Karpas-422 (cell line): ENCODE results near the gene AK8. TPM values are rescaled to one million over a fixed set of nuclear protein-coding genes. Genes with fewer than 3 reads are reported as not detected.

Source experiments
- DNase-seq: peaks from one replicate; pipeline ENCODE4 v3.0.0-alpha.2; 2015
- H2AFZ ChIP-seq: fragments of 200-600 bp; sonication (generic); 2 replicates; pipeline ENCODE4 v1.6.1; 2014; ENCODE audit warnings: antibody characterized with exemption, low read length, mixed read lengths
- H3K27ac ChIP-seq: fragments of 200-600 bp; sonication (generic); 2 replicates; pipeline ENCODE4 v1.5.1; 2014; ENCODE audit warnings: mild to moderate bottlenecking, low read length, moderate library complexity
- H3K27me3 ChIP-seq: fragments of 200-600 bp; sonication (generic); 2 replicates; pipeline ENCODE4 v1.6.1; 2014; ENCODE audit warnings: low read length, mixed read lengths
- H3K36me3 ChIP-seq: fragments of 200-600 bp; sonication (generic); 2 replicates; pipeline ENCODE4 v1.6.1; 2014; ENCODE audit warnings: low read length, mixed read lengths; ENCODE audit not compliant: insufficient read depth
- H3K4me1 ChIP-seq: fragments of 200-600 bp; sonication (generic); 2 replicates; pipeline ENCODE4 v1.6.1; 2014; ENCODE audit warnings: mild to moderate bottlenecking, low read length, mixed read lengths
- H3K4me2 ChIP-seq: fragments of 200-600 bp; sonication (generic); 2 replicates; pipeline ENCODE4 v1.6.1; 2014; ENCODE audit warnings: low read length, low read depth, mild to moderate bottlenecking; ENCODE audit not compliant: poor library complexity, severe bottlenecking
- H3K4me3 ChIP-seq: fragments of 200-600 bp; sonication (generic); 2 replicates; pipeline ENCODE4 v1.5.1; 2014; ENCODE audit warnings: mild to moderate bottlenecking, antibody characterized with exemption, low read length, mixed read lengths
- H3K79me2 ChIP-seq: fragments of 200-600 bp; sonication (generic); 2 replicates; pipeline ENCODE4 v1.6.1; 2014; ENCODE audit warnings: mild to moderate bottlenecking, low read length, mixed read lengths
- H3K9ac ChIP-seq: fragments of 200-600 bp; sonication (generic); 2 replicates; pipeline ENCODE4 v1.6.0; 2014; ENCODE audit warnings: low read length
- H3K9me2 ChIP-seq: fragments of 200-600 bp; sonication (generic), shearing (Covaris generic); replicated peaks from 2 replicates; pipeline ENCODE4 v1.6.0; 2014; ENCODE audit warnings: mild to moderate bottlenecking, low read length, moderate library complexity; ENCODE audit not compliant: insufficient read depth
- H3K9me3 ChIP-seq: fragments of 300-700, 200-600 bp; sonication (generic); 2 replicates; pipeline ENCODE4 v1.6.1; 2014; ENCODE audit warnings: low read length, mixed read lengths
- H4K20me1 ChIP-seq: fragments of 200-600 bp; sonication (generic); 2 replicates; pipeline ENCODE4 v1.6.1; 2014; ENCODE audit warnings: mild to moderate bottlenecking, antibody characterized with exemption, low read length, low read depth; ENCODE audit not compliant: insufficient read depth
- total RNA-seq: library from RNA; depleted of rRNA; stranded (reverse); fragments of >200 nt; shearing (Covaris generic); gene quantifications from 2 replicates; pipeline ENCODE4 v1.2.3, GENCODE V29; 2014; ENCODE audit warnings: low replicate concordance

The AK8 gene
- total RNA-seq, 1 experiment from 2014 or later: not detected

- Histone ChIP-seq H3K36me3 (no peaks in the 10 kb centered on the region), H4K20me1 (no peaks in the 10 kb centered on the region), H3K9me2 (no peaks in the 10 kb centered on the region), H3K27ac (no peak overlapping the region), H3K4me1 (no peaks in the 10 kb centered on the region), H3K4me2 (no peak overlapping the region), H3K27me3 (no peaks in the 10 kb centered on the region), H3K4me3 (no peak overlapping the region), H3K9ac (no peak overlapping the region), H2AFZ (no peak overlapping the region), H3K79me2 (no peaks in the 10 kb centered on the region), H3K9me3 (no peaks in the 10 kb centered on the region)
- DNase-seq: no peak
These were observed 134.1 kb downstream of the AK8 start for GRCh38 chr9:132743931-132744479.

GRCh38 chr9:132742821-132743311 lies 135.2 kb downstream of the AK8 start:
- Histone ChIP-seq H4K20me1 (no peaks in the 10 kb centered on the region), H3K27me3 (no peaks in the 10 kb centered on the region), H3K4me2 (no peak overlapping the region), H3K4me3 (no peak overlapping the region), H3K36me3 (no peaks in the 10 kb centered on the region), H3K9me3 (no peaks in the 10 kb centered on the region), H3K79me2 (no peaks in the 10 kb centered on the region), H3K27ac (no peak overlapping the region), H3K9me2 (no peaks in the 10 kb centered on the region), H2AFZ (no peak overlapping the region), H3K4me1 (no peaks in the 10 kb centered on the region), H3K9ac (no peak overlapping the region)
- no peak for DNase-seq

DNA sequence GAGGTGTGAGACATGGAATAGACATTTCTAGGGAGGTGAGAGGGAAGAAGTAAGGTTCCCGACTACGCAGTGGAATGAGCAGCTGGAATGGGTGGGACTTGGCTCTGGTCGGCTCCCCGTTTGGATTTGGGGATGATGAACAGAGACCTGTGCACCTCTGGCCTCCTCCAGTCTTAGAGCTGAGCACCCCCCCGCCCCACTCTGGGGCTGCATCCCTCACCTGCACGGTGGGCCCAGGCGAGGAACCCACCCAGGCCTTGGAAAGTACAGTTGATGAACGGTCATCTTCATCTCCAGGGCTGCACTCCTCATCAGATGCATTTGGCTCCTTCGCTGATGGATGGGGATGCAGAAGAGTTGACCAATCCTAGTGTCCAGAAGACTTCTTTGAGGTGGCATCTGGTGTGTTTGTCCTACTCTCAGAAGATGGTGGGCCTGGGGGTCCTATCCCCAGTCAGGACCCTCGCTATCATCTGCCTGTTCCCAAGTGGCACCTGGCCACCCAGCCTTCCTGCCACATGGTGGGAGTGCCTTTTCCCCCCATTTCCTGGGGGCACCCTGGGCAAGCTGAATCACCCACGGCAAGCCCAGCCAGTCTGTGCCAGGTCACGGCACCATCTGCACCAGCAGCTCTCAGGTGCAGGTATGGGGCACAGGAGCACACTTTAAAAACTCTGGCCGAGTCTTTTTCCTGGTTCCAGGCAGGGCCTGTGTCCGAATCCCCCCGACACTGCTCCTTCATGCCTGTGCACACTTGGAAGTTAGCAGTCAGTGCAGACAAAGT lies 137.4 kb downstream of the AK8 start:
- Histone ChIP-seq H3K27ac (no peak overlapping the region), H3K27me3 (no peaks in the 10 kb centered on the region), H2AFZ (no peak overlapping the region), H3K79me2 (no peaks in the 10 kb centered on the region), H4K20me1 (no peaks in the 10 kb centered on the region), H3K4me3 (no peak overlapping the region), H3K4me1 (no peaks in the 10 kb centered on the region), H3K4me2 (no peak overlapping the region), H3K9me3 (no peaks in the 10 kb centered on the region), H3K36me3 (no peaks in the 10 kb centered on the region), H3K9ac (no peak overlapping the region), H3K9me2 (no peaks in the 10 kb centered on the region)
- DNase-seq: no peak

- no peaks in the 10 kb centered on the region for H3K9me3 ChIP-seq
- H3K4me3 ChIP-seq: no peak overlapping the region
- H3K4me1 ChIP-seq: no peaks in the 10 kb centered on the region
- H3K9me2 ChIP-seq: no peaks in the 10 kb centered on the region
- no peak overlapping the region for H3K9ac ChIP-seq
- no peak overlapping the region for H3K27ac ChIP-seq
- no peak overlapping the region for H3K4me2 ChIP-seq
- no peaks in the 10 kb centered on the region for H4K20me1 ChIP-seq
- no peak overlapping the region for H2AFZ ChIP-seq
- DNase-seq: no peak
- H3K27me3 ChIP-seq: no peaks in the 10 kb centered on the region
- H3K79me2 ChIP-seq: no peaks in the 10 kb centered on the region
- H3K36me3 ChIP-seq: no peaks in the 10 kb centered on the region
These were observed 138.3 kb downstream of the AK8 start for GRCh38 chr9:132739710-132740310.

- H3K36me3 ChIP-seq: no peaks in the 10 kb centered on the region
- no peak overlapping the region for H3K9ac ChIP-seq
- no peak for DNase-seq
- no peak overlapping the region for H3K27ac ChIP-seq
- H3K9me3 ChIP-seq: no peaks in the 10 kb centered on the region
- no peak overlapping the region for H2AFZ ChIP-seq
- H3K4me3 ChIP-seq: no peak overlapping the region
- no peaks in the 10 kb centered on the region for H4K20me1 ChIP-seq
- H3K79me2 ChIP-seq: no peaks in the 10 kb centered on the region
- no peaks in the 10 kb centered on the region for H3K4me1 ChIP-seq
- H3K27me3 ChIP-seq: no peaks in the 10 kb centered on the region
- H3K9me2 ChIP-seq: no peaks in the 10 kb centered on the region
- H3K4me2 ChIP-seq: no peak overlapping the region
These were observed 144.7 kb downstream of the AK8 start for GRCh38 chr9:132733260-132733815.

DNA sequence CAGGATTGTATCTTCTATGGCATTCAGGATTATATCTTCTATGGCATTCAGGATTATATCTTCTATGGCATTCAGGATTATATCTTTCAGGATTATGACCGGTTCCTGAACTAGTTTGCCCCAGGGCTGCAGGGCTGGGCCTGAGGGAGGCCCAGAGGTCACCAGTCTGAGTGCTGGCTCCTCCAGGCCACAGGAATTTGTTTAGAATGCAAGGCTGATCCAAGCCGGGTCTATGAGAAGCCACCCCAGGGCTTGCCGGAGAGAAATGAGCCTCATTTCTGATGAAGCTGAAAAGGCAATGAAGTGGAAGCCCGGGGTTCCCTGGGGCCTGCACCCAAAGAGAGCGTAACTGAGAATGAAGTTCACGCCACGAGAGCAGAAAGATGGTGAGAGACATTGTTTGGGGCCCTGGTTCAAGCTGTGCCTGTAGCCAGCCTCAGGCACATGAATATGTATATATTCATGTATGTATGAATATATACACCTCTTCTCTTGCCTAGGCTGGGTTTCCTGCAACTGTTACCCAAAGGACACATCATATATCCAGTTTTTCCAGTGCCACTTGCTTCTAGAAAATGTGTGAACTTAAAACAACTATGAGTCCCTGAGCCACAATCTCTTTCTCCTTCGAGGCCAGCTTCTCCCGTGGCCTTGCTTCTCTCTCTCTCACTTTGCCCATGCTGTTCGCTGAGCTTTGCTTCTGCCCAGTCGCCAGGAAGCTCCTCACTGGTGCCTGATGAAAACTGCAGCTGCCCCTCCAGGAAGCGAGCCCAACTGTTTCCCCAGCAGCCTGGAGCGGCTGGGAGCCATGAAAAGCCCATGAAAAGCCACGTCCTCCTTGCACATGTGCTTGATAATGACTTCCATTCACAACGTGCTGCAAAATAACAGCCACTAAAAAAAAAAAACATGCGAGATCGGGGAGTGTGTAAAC lies 145.5 kb downstream of the AK8 start:
- H3K4me2 ChIP-seq: no peak overlapping the region
- H3K27me3 ChIP-seq: no peaks in the 10 kb centered on the region
- no peak overlapping the region for H3K9ac ChIP-seq
- no peaks in the 10 kb centered on the region for H3K9me3 ChIP-seq
- no peak overlapping the region for H3K27ac ChIP-seq
- H2AFZ ChIP-seq: no peak overlapping the region
- DNase-seq: no peak
- H3K9me2 ChIP-seq: no peaks in the 10 kb centered on the region
- H3K79me2 ChIP-seq: no peaks in the 10 kb centered on the region
- no peaks in the 10 kb centered on the region for H3K4me1 ChIP-seq
- no peaks in the 10 kb centered on the region for H3K36me3 ChIP-seq
- no peaks in the 10 kb centered on the region for H4K20me1 ChIP-seq
- no peak overlapping the region for H3K4me3 ChIP-seq

DNA sequence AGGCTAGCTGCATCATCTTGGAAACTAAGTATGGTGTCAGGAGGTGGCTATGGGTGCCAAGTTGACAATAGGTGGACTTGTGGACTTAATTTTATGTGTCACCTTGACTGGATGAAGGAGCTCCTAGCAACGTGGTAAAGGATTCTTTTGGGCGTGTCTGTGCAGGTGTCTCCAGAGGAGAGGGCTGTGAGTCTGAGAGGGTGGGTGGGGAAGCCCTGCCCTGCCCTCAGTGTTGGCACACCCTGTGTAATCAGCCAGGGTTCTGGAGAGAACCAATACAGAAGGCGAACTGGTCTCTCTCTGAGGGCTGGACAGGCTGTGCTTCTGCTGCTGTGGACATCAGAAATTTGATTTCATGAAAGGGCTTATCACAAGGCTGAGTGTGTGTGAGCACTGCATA lies 146.9 kb downstream of the AK8 start:
- H3K79me2 ChIP-seq: no peaks in the 10 kb centered on the region
- no peak overlapping the region for H3K4me3 ChIP-seq
- H3K9me3 ChIP-seq: no peaks in the 10 kb centered on the region
- no peak overlapping the region for H3K4me2 ChIP-seq
- no peak overlapping the region for H3K9ac ChIP-seq
- no peak overlapping the region for H2AFZ ChIP-seq
- H3K27me3 ChIP-seq: no peaks in the 10 kb centered on the region
- H3K4me1 ChIP-seq: no peaks in the 10 kb centered on the region
- H4K20me1 ChIP-seq: no peaks in the 10 kb centered on the region
- H3K36me3 ChIP-seq: no peaks in the 10 kb centered on the region
- DNase-seq: no peak
- H3K9me2 ChIP-seq: no peaks in the 10 kb centered on the region
- no peak overlapping the region for H3K27ac ChIP-seq
